WTC11 (cell line): ENCODE measurements around the gene ATP5PF. TPM values are rescaled to one million over a fixed set of nuclear protein-coding genes. Genes with fewer than 3 reads are reported as not detected.

Source experiments
- ATAC-seq: fragments of 200-7000 bp; cut with Tn5 transposase; 2 replicates; pipeline ENCODE4 v1.10.0; 2021; ENCODE audit warnings: mild to moderate bottlenecking, moderate library complexity
- CTCF ChIA-PET: fragments of 300-600 bp; sonication (Branson Sonifier 250); formaldehyde crosslinking; loops from one replicate; lab custom pipeline; 2021; ENCODE audit warnings: antibody characterized with exemption; lab: Charles Lee
- POLR2A ChIA-PET: fragments of 350-600 bp; sonication (Branson Sonifier 250); formaldehyde crosslinking; loops from one replicate; lab custom pipeline; 2021; ENCODE audit warnings: antibody characterized with exemption; lab: Charles Lee
- DNase-seq: peaks from one replicate; pipeline ENCODE4 v3.0.0; 2021; ENCODE audit warnings: low spot score
- H3K27ac Mint-ChIP-seq: 2 replicates; pipeline ENCODE4 v1.8.0; 2021; ENCODE audit warnings: mixed read lengths
- H3K27me3 Mint-ChIP-seq: 2 replicates; pipeline ENCODE4 v1.8.0; 2021; ENCODE audit warnings: low read depth, mild to moderate bottlenecking, moderate library complexity, mixed read lengths
- H3K36me3 Mint-ChIP-seq: 2 replicates; pipeline ENCODE4 v1.8.0; 2021; ENCODE audit warnings: mixed read lengths
- H3K4me1 Mint-ChIP-seq: 2 replicates; pipeline ENCODE4 v1.8.0; 2022; ENCODE audit warnings: mixed read lengths
- H3K4me3 Mint-ChIP-seq: 2 replicates; pipeline ENCODE4 v1.8.0; 2021; ENCODE audit warnings: mild to moderate bottlenecking, moderate library complexity, mixed read lengths
- H3K9me3 Mint-ChIP-seq: 2 replicates; pipeline ENCODE4 v1.8.0; 2021; ENCODE audit warnings: mixed read lengths
- ATF1 ChIP-seq: sonication (generic); formaldehyde crosslinking; IDR thresholded peaks from 2 replicates; pipeline ENCODE4 v1.8.1; 2023; ENCODE audit warnings: mild to moderate bottlenecking, moderate library complexity, missing genetic modification reagents
- CBFB ChIP-seq: sonication (generic); formaldehyde crosslinking; IDR thresholded peaks from 2 replicates; pipeline ENCODE4 v1.8.1; 2022; ENCODE audit warnings: mild to moderate bottlenecking, low read depth, missing genetic modification reagents
- JUN ChIP-seq: sonication (generic); formaldehyde crosslinking; IDR thresholded peaks from 2 replicates; pipeline ENCODE4 v1.8.0; 2023; ENCODE audit warnings: mild to moderate bottlenecking, missing genetic modification reagents
- MXD4 ChIP-seq: fragments of 250-450 bp; sonication (Bioruptor Pico); IDR thresholded peaks from 2 replicates; pipeline ENCODE4 v1.8.0; 2021; ENCODE audit warnings: mild to moderate bottlenecking, moderate library complexity, borderline replicate concordance
- MYBL2 ChIP-seq: sonication (generic); formaldehyde crosslinking; IDR thresholded peaks from 2 replicates; pipeline ENCODE4 v1.8.1; 2023; ENCODE audit warnings: mild to moderate bottlenecking, moderate library complexity, missing genetic modification reagents
- RORB ChIP-seq: fragments of 250-450 bp; sonication (Bioruptor Pico); IDR thresholded peaks from 2 replicates; pipeline ENCODE4 v1.9.0; 2021; ENCODE audit warnings: mild to moderate bottlenecking
- SMAD4 ChIP-seq: sonication (generic); formaldehyde crosslinking; IDR thresholded peaks from 2 replicates; pipeline ENCODE4 v1.8.0; 2022; ENCODE audit warnings: mild to moderate bottlenecking, missing genetic modification reagents
- ZNF121 ChIP-seq: sonication (generic); formaldehyde crosslinking; IDR thresholded peaks from 2 replicates; pipeline ENCODE4 v1.8.0; 2023; ENCODE audit warnings: missing genetic modification reagents
- ZNF138 ChIP-seq: sonication (generic); formaldehyde crosslinking; conservative IDR thresholded peaks from 2 replicates; pipeline ENCODE4 v1.8.1; 2022; ENCODE audit warnings: mild to moderate bottlenecking, moderate library complexity, missing genetic modification reagents
- ZNF423 ChIP-seq: fragments of 250-450 bp; sonication (Bioruptor Pico); IDR thresholded peaks from 2 replicates; pipeline ENCODE4 v2.1.2; 2022; ENCODE audit warnings: mild to moderate bottlenecking, moderate library complexity
- total RNA-seq: library from RNA; stranded (reverse); gene quantifications from 3 replicates; pipeline ENCODE4 v1.2.3, GENCODE V29; 2021
- TF ChIP-seq, protein P1 (sequence below): sonication (generic); formaldehyde crosslinking; IDR thresholded peaks from 2 replicates; pipeline ENCODE4 v1.8.1; 2023; ENCODE audit warnings: mild to moderate bottlenecking, missing genetic modification reagents, moderate library complexity
- TF ChIP-seq, protein P2 (sequence below): fragments of 250-450 bp; sonication (Bioruptor Pico); IDR thresholded peaks from 2 replicates; pipeline ENCODE4 v1.9.0; 2021; ENCODE audit warnings: mild to moderate bottlenecking
- TF ChIP-seq, protein P3 (sequence below): fragments of 250-450 bp; sonication (Bioruptor Pico); IDR thresholded peaks from 2 replicates; pipeline ENCODE4 v2.1.2; 2022; ENCODE audit warnings: mild to moderate bottlenecking, moderate library complexity
- TF ChIP-seq, protein P4 (sequence below): sonication (generic); formaldehyde crosslinking; IDR thresholded peaks from 2 replicates; pipeline ENCODE4 v1.8.0; 2023; ENCODE audit warnings: missing genetic modification reagents
- TF ChIP-seq, protein P5 (sequence below): sonication (generic); formaldehyde crosslinking; IDR thresholded peaks from 2 replicates; pipeline ENCODE4 v1.8.1; 2023; ENCODE audit warnings: mild to moderate bottlenecking, missing genetic modification reagents
- TF ChIP-seq, protein P6 (sequence below): sonication (generic); formaldehyde crosslinking; IDR thresholded peaks from 2 replicates; pipeline ENCODE4 v1.8.1; 2022; ENCODE audit warnings: missing genetic modification reagents, borderline replicate concordance
- TF ChIP-seq, protein P7 (sequence below): fragments of 250-450 bp; sonication (Bioruptor Pico); IDR thresholded peaks from 2 replicates; pipeline ENCODE4 v1.9.0; 2021; ENCODE audit warnings: mild to moderate bottlenecking, borderline replicate concordance
- TF ChIP-seq, protein P8 (sequence below): sonication (generic); formaldehyde crosslinking; IDR thresholded peaks from 2 replicates; pipeline ENCODE4 v1.8.1; 2022; ENCODE audit warnings: low read depth, mild to moderate bottlenecking, moderate library complexity, missing genetic modification reagents, borderline replicate concordance

The ATP5PF gene
- total RNA-seq, 1 experiment from 2014 or later: 129 TPM

DNA sequence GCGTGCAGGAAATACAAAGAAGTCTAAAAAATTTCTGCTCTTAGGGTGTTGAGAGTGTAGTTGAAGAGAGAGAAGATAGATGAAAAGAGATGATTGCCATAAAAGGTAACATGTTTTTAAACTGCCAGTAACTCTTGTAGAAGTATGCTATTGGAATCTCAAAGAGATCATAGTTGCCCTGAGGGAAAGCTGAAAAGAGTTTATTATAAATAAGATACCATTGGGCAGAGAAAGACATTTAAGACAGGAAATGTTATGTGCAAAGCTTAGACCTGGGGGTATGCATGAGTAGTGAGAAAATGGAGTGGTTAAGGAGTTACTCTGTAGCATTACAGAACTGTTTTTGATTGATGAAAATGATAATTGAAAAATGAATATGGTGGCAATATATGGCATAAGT, 17.7 kb upstream of the ATP5PF start:
- Mint-ChIP-seq H3K27ac (no peak overlapping the region), H3K36me3 (peaks cover 32% of the 10 kb centered on the region), H3K9me3 (no peaks in the 10 kb centered on the region), H3K4me1 (no peaks in the 10 kb centered on the region), H3K4me3 (no peak overlapping the region), H3K27me3 (no peaks in the 10 kb centered on the region)
- TF ChIP-seq, protein P1, sequence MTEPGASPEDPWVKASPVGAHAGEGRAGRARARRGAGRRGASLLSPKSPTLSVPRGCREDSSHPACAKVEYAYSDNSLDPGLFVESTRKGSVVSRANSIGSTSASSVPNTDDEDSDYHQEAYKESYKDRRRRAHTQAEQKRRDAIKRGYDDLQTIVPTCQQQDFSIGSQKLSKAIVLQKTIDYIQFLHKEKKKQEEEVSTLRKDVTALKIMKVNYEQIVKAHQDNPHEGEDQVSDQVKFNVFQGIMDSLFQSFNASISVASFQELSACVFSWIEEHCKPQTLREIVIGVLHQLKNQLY: no peak
- TF ChIP-seq ZNF121 (CRISPR knock-in tag): no peak
- TF ChIP-seq, protein P2, sequence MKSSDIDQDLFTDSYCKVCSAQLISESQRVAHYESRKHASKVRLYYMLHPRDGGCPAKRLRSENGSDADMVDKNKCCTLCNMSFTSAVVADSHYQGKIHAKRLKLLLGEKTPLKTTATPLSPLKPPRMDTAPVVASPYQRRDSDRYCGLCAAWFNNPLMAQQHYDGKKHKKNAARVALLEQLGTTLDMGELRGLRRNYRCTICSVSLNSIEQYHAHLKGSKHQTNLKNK (CRISPR knock-in tag): no peak
- TF ChIP-seq, protein P3, sequence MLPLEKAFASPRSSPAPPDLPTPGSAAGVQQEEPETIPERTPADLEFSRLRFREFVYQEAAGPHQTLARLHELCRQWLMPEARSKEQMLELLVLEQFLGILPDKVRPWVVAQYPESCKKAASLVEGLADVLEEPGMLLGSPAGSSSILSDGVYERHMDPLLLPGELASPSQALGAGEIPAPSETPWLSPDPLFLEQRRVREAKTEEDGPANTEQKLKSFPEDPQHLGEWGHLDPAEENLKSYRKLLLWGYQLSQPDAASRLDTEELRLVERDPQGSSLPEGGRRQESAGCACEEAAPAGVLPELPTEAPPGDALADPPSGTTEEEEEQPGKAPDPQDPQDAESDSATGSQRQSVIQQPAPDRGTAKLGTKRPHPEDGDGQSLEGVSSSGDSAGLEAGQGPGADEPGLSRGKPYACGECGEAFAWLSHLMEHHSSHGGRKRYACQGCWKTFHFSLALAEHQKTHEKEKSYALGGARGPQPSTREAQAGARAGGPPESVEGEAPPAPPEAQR (CRISPR knock-in tag): no peak
- TF ChIP-seq ZNF138 (CRISPR knock-in tag): no peak
- TF ChIP-seq SMAD4 (CRISPR knock-in tag): no peak
- TF ChIP-seq, protein P4, sequence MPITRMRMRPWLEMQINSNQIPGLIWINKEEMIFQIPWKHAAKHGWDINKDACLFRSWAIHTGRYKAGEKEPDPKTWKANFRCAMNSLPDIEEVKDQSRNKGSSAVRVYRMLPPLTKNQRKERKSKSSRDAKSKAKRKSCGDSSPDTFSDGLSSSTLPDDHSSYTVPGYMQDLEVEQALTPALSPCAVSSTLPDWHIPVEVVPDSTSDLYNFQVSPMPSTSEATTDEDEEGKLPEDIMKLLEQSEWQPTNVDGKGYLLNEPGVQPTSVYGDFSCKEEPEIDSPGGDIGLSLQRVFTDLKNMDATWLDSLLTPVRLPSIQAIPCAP (CRISPR knock-in tag): no peak
- TF ChIP-seq MYBL2: no peak
- ChIA-PET CTCF (no interaction called here), POLR2A (no interaction called here)
- no peak for DNase-seq
- no peak for ATAC-seq

DNA sequence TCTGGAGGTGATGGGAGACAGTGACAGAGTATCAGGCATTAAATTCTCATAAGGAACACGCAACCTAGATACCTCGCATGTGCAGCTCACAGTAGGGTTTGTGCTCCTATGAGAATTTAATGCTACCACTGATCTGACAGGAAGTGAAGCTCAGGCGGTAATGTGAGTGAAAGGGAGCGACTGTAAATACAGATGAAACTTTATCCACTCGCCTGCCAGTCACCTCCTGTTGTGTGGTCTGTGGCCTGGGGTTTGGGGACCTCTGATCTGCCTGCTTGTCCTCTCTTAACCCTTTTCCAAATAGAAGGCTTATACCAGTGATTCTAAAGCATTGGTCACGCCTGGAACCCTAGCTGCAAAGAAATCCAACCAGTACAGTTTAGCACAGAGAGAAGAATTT, 15.4 kb upstream of the ATP5PF start:
- ChIA-PET POLR2A (no interaction called here), CTCF (no interaction called here)
- ATAC-seq (no peak), DNase-seq (no peak)
- no peak overlapping the region for H3K4me3 Mint-ChIP-seq
- no peaks in the 10 kb centered on the region for H3K9me3 Mint-ChIP-seq
- no peaks in the 10 kb centered on the region for H3K4me1 Mint-ChIP-seq
- peak overlapping the region; percentile 43; the same call in 1 of the 2 replicates for H3K27ac Mint-ChIP-seq
- H3K36me3 Mint-ChIP-seq: peaks cover 24% of the 10 kb centered on the region
- no peak for TF ChIP-seq ZNF423
- TF ChIP-seq, protein P1: no peak
- TF ChIP-seq, protein P5, sequence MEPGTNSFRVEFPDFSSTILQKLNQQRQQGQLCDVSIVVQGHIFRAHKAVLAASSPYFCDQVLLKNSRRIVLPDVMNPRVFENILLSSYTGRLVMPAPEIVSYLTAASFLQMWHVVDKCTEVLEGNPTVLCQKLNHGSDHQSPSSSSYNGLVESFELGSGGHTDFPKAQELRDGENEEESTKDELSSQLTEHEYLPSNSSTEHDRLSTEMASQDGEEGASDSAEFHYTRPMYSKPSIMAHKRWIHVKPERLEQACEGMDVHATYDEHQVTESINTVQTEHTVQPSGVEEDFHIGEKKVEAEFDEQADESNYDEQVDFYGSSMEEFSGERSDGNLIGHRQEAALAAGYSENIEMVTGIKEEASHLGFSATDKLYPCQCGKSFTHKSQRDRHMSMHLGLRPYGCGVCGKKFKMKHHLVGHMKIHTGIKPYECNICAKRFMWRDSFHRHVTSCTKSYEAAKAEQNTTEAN (CRISPR knock-in tag): no peak
- no peak for TF ChIP-seq MXD4
- TF ChIP-seq ATF1 (CRISPR knock-in tag): no peak
- TF ChIP-seq, protein P6, sequence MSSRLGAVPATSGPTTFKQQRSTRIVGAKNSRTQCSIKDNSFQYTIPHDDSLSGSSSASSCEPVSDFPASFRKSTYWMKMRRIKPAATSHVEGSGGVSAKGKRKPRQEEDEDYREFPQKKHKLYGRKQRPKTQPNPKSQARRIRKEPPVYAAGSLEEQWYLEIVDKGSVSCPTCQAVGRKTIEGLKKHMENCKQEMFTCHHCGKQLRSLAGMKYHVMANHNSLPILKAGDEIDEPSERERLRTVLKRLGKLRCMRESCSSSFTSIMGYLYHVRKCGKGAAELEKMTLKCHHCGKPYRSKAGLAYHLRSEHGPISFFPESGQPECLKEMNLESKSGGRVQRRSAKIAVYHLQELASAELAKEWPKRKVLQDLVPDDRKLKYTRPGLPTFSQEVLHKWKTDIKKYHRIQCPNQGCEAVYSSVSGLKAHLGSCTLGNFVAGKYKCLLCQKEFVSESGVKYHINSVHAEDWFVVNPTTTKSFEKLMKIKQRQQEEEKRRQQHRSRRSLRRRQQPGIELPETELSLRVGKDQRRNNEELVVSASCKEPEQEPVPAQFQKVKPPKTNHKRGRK (CRISPR knock-in tag): no peak
- TF ChIP-seq JUN (CRISPR knock-in tag): no peak
- TF ChIP-seq, protein P7, sequence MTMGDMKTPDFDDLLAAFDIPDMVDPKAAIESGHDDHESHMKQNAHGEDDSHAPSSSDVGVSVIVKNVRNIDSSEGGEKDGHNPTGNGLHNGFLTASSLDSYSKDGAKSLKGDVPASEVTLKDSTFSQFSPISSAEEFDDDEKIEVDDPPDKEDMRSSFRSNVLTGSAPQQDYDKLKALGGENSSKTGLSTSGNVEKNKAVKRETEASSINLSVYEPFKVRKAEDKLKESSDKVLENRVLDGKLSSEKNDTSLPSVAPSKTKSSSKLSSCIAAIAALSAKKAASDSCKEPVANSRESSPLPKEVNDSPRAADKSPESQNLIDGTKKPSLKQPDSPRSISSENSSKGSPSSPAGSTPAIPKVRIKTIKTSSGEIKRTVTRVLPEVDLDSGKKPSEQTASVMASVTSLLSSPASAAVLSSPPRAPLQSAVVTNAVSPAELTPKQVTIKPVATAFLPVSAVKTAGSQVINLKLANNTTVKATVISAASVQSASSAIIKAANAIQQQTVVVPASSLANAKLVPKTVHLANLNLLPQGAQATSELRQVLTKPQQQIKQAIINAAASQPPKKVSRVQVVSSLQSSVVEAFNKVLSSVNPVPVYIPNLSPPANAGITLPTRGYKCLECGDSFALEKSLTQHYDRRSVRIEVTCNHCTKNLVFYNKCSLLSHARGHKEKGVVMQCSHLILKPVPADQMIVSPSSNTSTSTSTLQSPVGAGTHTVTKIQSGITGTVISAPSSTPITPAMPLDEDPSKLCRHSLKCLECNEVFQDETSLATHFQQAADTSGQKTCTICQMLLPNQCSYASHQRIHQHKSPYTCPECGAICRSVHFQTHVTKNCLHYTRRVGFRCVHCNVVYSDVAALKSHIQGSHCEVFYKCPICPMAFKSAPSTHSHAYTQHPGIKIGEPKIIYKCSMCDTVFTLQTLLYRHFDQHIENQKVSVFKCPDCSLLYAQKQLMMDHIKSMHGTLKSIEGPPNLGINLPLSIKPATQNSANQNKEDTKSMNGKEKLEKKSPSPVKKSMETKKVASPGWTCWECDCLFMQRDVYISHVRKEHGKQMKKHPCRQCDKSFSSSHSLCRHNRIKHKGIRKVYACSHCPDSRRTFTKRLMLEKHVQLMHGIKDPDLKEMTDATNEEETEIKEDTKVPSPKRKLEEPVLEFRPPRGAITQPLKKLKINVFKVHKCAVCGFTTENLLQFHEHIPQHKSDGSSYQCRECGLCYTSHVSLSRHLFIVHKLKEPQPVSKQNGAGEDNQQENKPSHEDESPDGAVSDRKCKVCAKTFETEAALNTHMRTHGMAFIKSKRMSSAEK (CRISPR knock-in tag): no peak
- TF ChIP-seq CBFB: no peak
- TF ChIP-seq, protein P2 (CRISPR knock-in tag): no peak
- no peak for TF ChIP-seq RORB (CRISPR knock-in tag)
- TF ChIP-seq, protein P8, sequence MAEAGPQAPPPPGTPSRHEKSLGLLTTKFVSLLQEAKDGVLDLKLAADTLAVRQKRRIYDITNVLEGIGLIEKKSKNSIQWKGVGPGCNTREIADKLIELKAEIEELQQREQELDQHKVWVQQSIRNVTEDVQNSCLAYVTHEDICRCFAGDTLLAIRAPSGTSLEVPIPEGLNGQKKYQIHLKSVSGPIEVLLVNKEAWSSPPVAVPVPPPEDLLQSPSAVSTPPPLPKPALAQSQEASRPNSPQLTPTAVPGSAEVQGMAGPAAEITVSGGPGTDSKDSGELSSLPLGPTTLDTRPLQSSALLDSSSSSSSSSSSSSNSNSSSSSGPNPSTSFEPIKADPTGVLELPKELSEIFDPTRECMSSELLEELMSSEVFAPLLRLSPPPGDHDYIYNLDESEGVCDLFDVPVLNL (CRISPR knock-in tag): no peak
- H3K27me3 Mint-ChIP-seq: no peaks in the 10 kb centered on the region
